Gastroesophageal sphincter (tissue), 3 donors: Measurements from ENCODE around the gene STK35.

Source experiments
- CTCF ChIP-seq, 4 experiments: fragments of 200-600 bp in 2 of 4; fragments of 450-650 bp in 2 of 4; sonication (generic) in 1 of 4; IDR thresholded peaks; one replicate each; pipeline ENCODE4 v1.5.1; 2017 to 2019; ENCODE audit warnings: antibody characterized with exemption in 4 of 4, mild to moderate bottlenecking in 2 of 4, moderate library complexity in 2 of 4
- POLR2A ChIP-seq, 2 donors: fragments of 450-650 bp; IDR thresholded peaks; one replicate each; pipeline ENCODE4 v1.6.1; 2017; ENCODE audit warnings: antibody characterized with exemption in 2 of 2, mild to moderate bottlenecking in 2 of 2, moderate library complexity in 1 of 2

DNA sequence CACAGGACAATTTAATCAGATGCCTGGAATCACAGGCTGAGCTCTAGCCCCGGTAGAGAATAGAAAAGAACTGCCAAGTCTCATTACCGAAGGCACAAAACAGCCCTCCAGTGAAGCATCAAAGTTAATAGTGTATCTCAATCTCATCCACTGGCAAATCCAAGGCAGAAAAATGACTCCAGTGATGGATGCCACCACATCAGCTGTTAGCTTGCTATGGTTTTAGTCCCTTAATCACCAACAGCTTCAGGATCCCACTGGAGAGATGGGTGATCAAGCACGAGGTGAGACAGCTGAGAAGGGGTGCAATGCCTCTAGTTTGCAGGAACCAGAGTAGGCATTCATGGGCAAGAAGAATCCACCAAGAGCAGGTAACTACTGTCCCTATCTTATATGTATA lies 81.8 kb downstream of the STK35 start:
- no peak for TF ChIP-seq CTCF (IDR thresholded peaks at IDR 0.05)
- no peak for TF ChIP-seq POLR2A (IDR thresholded peaks at IDR 0.05)
